Vagina (tissue), 2 donors: Measurements from ENCODE around the gene SUSD1.

ENCODE experiments used
- CTCF ChIP-seq, 3 experiments: fragments of 450-650 bp in 2 of 3; fragments of 200-600 bp in 1 of 3; sonication (generic) in 1 of 3; IDR thresholded peaks; one replicate each; pipeline ENCODE4 v1.5.1; 2017 to 2019; ENCODE audit warnings: antibody characterized with exemption in 3 of 3, mild to moderate bottlenecking in 2 of 3, moderate library complexity in 2 of 3
- POLR2A ChIP-seq, 2 donors: fragments of 450-650 bp; IDR thresholded peaks; one replicate each; pipeline ENCODE4 v1.6.1; 2017; ENCODE audit warnings: antibody characterized with exemption in 2 of 2, mild to moderate bottlenecking in 2 of 2, moderate library complexity in 2 of 2

- TF ChIP-seq POLR2A (IDR thresholded peaks at IDR 0.05) (no peak), CTCF (IDR thresholded peaks at IDR 0.05) (no peak)
Measured at GRCh38 chr9:112115109-112115508, 60.0 kb downstream of the SUSD1 start.
